CD14-positive monocyte (primary cell): ENCODE measurements around the gene KCNC3. TPM values are rescaled to one million over a fixed set of nuclear protein-coding genes. Genes with fewer than 3 reads are reported as not detected.

Source experiments
- DNase-seq, 3 donors: peaks; one replicate each; pipeline ENCODE4 v3.0.0-alpha.2; 2011 to 2022
- H2AFZ ChIP-seq: 2 replicates; pipeline ENCODE4 v1.6.0; 2012; ENCODE audit warnings: mild to moderate bottlenecking, low read depth, low read length, inconsistent platforms; ENCODE audit not compliant: insufficient read depth, poor library complexity, severe bottlenecking
- H3K27ac ChIP-seq, 2 donors: 1 replicate in 1 of 2; 2 replicates in 1 of 2; pipeline ENCODE4 v1.5.1; 2012 to 2013; ENCODE audit warnings: low read length in 2 of 2, control low read depth in 1 of 2, inconsistent platforms in 1 of 2, low read depth in 1 of 2, mild to moderate bottlenecking in 1 of 2
- H3K27me3 ChIP-seq, 2 donors: one replicate each; pipeline versions ENCODE4 v1.6.0 to v1.6.1; 2011 to 2013; ENCODE audit warnings: low read length in 2 of 2; ENCODE audit not compliant: control insufficient read depth in 2 of 2, insufficient read depth in 2 of 2
- H3K36me3 ChIP-seq, 2 donors: replicated peaks in 1 of 2; 1 replicate in 1 of 2; 2 replicates in 1 of 2; pipeline versions ENCODE4 v1.5.1 to v1.6.1; 2012 to 2013; ENCODE audit warnings: low read length in 2 of 2, control low read depth in 1 of 2, inconsistent platforms in 1 of 2, mild to moderate bottlenecking in 1 of 2; ENCODE audit not compliant: insufficient read depth in 2 of 2, control insufficient read depth in 1 of 2
- H3K4me1 ChIP-seq, 2 donors: 1 replicate in 1 of 2; 2 replicates in 1 of 2; pipeline versions ENCODE4 v1.5.1 to v1.6.1; 2012 to 2013; ENCODE audit warnings: low read length in 2 of 2, control low read depth in 1 of 2, inconsistent platforms in 1 of 2, mild to moderate bottlenecking in 1 of 2, moderate library complexity in 1 of 2; ENCODE audit not compliant: insufficient read depth in 2 of 2, control insufficient read depth in 1 of 2
- H3K4me2 ChIP-seq: replicated peaks from 2 replicates; pipeline ENCODE3; 2012; ENCODE audit warnings: low read length, moderate library complexity, mild to moderate bottlenecking; ENCODE audit not compliant: poor library complexity, severe bottlenecking; ENCODE audit errors: extremely low read depth
- H3K4me3 ChIP-seq, 3 experiments: fragments of 200-600 bp in 1 of 3; sonication (generic) in 1 of 3; replicated peaks in 1 of 3; 1 replicate in 2 of 3; 2 replicates in 1 of 3; pipeline ENCODE4 v1.5.1; 2011 to 2013; ENCODE audit warnings: low read length in 3 of 3, mild to moderate bottlenecking in 3 of 3, control low read depth in 2 of 3, low read depth in 2 of 3, inconsistent platforms in 1 of 3, moderate library complexity in 1 of 3
- H3K79me2 ChIP-seq: 2 replicates; pipeline ENCODE4 v1.6.0; 2012; ENCODE audit warnings: mild to moderate bottlenecking, control low read depth, inconsistent platforms, low read length, moderate library complexity; ENCODE audit not compliant: insufficient read depth
- H3K9ac ChIP-seq: 2 replicates; pipeline ENCODE4 v1.6.0; 2017; ENCODE audit warnings: low read length, mild to moderate bottlenecking; ENCODE audit not compliant: insufficient read depth, poor library complexity, severe bottlenecking
- H3K9me3 ChIP-seq, 2 donors: replicated peaks in 1 of 2; 1 replicate in 1 of 2; 2 replicates in 1 of 2; pipeline versions ENCODE4 v1.5.1 to v1.6.1; 2012 to 2013; ENCODE audit warnings: low read length in 2 of 2, control low read depth in 1 of 2; ENCODE audit not compliant: control insufficient read depth in 1 of 2, insufficient read depth in 1 of 2
- H4K20me1 ChIP-seq: 2 replicates; pipeline ENCODE4 v1.6.0; 2012; ENCODE audit warnings: mild to moderate bottlenecking, low read length, control low read depth, moderate library complexity; ENCODE audit not compliant: insufficient read depth
- H3K27ac Mint-ChIP-seq, 7 donors: one replicate each; pipeline ENCODE4 v1.8.0; 2020; ENCODE audit warnings: mild to moderate bottlenecking in 7 of 7, mixed read lengths in 7 of 7, moderate library complexity in 6 of 7, inconsistent platforms in 2 of 7
- H3K27me3 Mint-ChIP-seq, 3 donors: one replicate each; pipeline ENCODE4 v1.8.0; 2021 to 2022; ENCODE audit warnings: low read depth in 3 of 3, mild to moderate bottlenecking in 3 of 3, mixed read lengths in 3 of 3, moderate library complexity in 3 of 3, inconsistent platforms in 1 of 3
- H3K36me3 Mint-ChIP-seq, 2 donors: one replicate each; pipeline ENCODE4 v1.8.0; 2020; ENCODE audit warnings: mixed read lengths in 2 of 2, inconsistent platforms in 1 of 2, mild to moderate bottlenecking in 1 of 2
- H3K4me1 Mint-ChIP-seq: one replicate; pipeline ENCODE4 v1.8.0; 2020; ENCODE audit warnings: mild to moderate bottlenecking, mixed read lengths
- H3K4me3 Mint-ChIP-seq, 2 donors: one replicate each; pipeline ENCODE4 v1.8.0; 2020; ENCODE audit warnings: mild to moderate bottlenecking in 2 of 2, mixed read lengths in 2 of 2, moderate library complexity in 1 of 2
- H3K9me3 Mint-ChIP-seq, 7 donors: one replicate each; pipeline ENCODE4 v1.8.0; 2020 to 2022; ENCODE audit warnings: mixed read lengths in 7 of 7, mild to moderate bottlenecking in 6 of 7, moderate library complexity in 6 of 7, inconsistent platforms in 2 of 7
- CTCF ChIP-seq: fragments of 200-600 bp; IDR thresholded peaks from one replicate; pipeline ENCODE4 v1.8.0; 2022; ENCODE audit warnings: antibody characterized with exemption, mild to moderate bottlenecking
- WGBS: methylation state at CpG from one replicate; pipeline ENCODE4 v1.1.5; 2013; ENCODE audit warnings: missing lambda C conversion rate; ENCODE audit not compliant: insufficient coverage; 5-methylcytosine and 5-hydroxymethylcytosine counted together
- intact Hi-C, 2 donors: fragments of 100-400 bp; cut with micrococcal nuclease; formaldehyde crosslinking; loops; one replicate each; pipeline versions ENCODE4 v1.15.0 to v1.15.1; 2023
- polyA plus RNA-seq, 3 donors: library from polyadenylated mRNA; depleted of rRNA in 1 of 3; unstranded in 2 of 3; stranded (reverse) in 1 of 3; fragments of 300-500 nt in 2 of 3; fragments of >200 nt in 1 of 3; fragmentation: Illumina TruSeq in 2 of 3; gene quantifications; 1 replicate in 2 of 3; 2 replicates in 1 of 3; pipeline ENCODE4 v1.2.3, GENCODE V29; 2012 to 2021

KCNC3 gene
- polyA plus RNA-seq, 3 donors, result 0.04 to 23.6 TPM; not detected in 1

- no peak for DNase-seq
- H3K9me3 ChIP-seq, result no peaks in the 10 kb centered on the region
- Mint-ChIP-seq H3K36me3 (peaks cover 47 to 57% of the 10 kb centered on the region in 2 donors), H3K27ac (peak overlapping the region in 4 of 7 donors; percentile 31 to 100 (median 83)), H3K27me3 (peaks cover under 1 to 2% (median 1%) of the 10 kb centered on the region in 3 donors), H3K9me3 (peaks cover 0 to 2% (median 0%) of the 10 kb centered on the region in 7 donors), H3K4me3 (no peak overlapping the region), H3K4me1 (peaks cover 14% of the 10 kb centered on the region)
- intact Hi-C loops, result loop anchor here in 1 of 2 donors (5.0 kb wide), 1 partner anchor 39 kb away; the partner anchor contains the start of gene SPIB
- no peaks in the 10 kb centered on the region for H3K27me3 ChIP-seq
- no peak overlapping the region for H3K4me3 ChIP-seq
- peaks cover 65% of the 10 kb centered on the region for H4K20me1 ChIP-seq
- H3K4me2 ChIP-seq, result no peak overlapping the region
- peaks cover 11 to 20% of the 10 kb centered on the region in 2 donors for H3K4me1 ChIP-seq
- peaks cover 57 to 59% of the 10 kb centered on the region in 2 donors for H3K36me3 ChIP-seq
- H2AFZ ChIP-seq, result no peak overlapping the region
- TF ChIP-seq CTCF, result no peak
- WGBS, result 95% methylated on average over 34 of the region's 36 CpGs
- peaks cover 20% of the 10 kb centered on the region for H3K79me2 ChIP-seq
- H3K27ac ChIP-seq, result no peak overlapping the region
- no peak overlapping the region for H3K9ac ChIP-seq
Observed at GRCh38 chr19:50378169-50378862, 49.1 kb upstream of the KCNC3 start.

GRCh38 chr19:50377517-50377916 is 48.3 kb upstream of the KCNC3 start:
- Mint-ChIP-seq H3K9me3 (peaks cover 0 to 2% (median 0%) of the 10 kb centered on the region in 7 donors), H3K4me3 (no peak overlapping the region), H3K27ac (peak overlapping the region in 6 of 7 donors; percentile 6 to 100 (median 78)), H3K27me3 (peaks cover 1 to 2% (median 2%) of the 10 kb centered on the region in 3 donors), H3K36me3 (peaks cover 47 to 54% of the 10 kb centered on the region in 2 donors), H3K4me1 (peaks cover 13% of the 10 kb centered on the region)
- Histone ChIP-seq H3K4me2 (no peak overlapping the region), H3K27ac (no peak overlapping the region), H2AFZ (no peak overlapping the region), H3K4me1 (peaks cover 12 to 17% of the 10 kb centered on the region in 2 donors), H4K20me1 (peaks cover 57% of the 10 kb centered on the region), H3K27me3 (no peaks in the 10 kb centered on the region), H3K9me3 (no peaks in the 10 kb centered on the region), H3K36me3 (peaks cover 53 to 54% of the 10 kb centered on the region in 2 donors), H3K4me3 (no peak overlapping the region), H3K9ac (no peak overlapping the region), H3K79me2 (peaks cover 20% of the 10 kb centered on the region)
- WGBS, result 76% methylated on average over 4 of the region's 9 CpGs
- DNase-seq, result no peak
- intact Hi-C loops, result loop anchor here in 1 of 2 donors (2.0 to 5.0 kb wide), 2 partner anchors 40 to 133 kb away; partner anchors contain the start of genes JOSD2 and SPIB
- TF ChIP-seq CTCF, result no peak
